Measurements from ENCODE around the gene ACOT8. TPM values are rescaled to one million over a fixed set of nuclear protein-coding genes. Genes with fewer than 3 reads are reported as not detected.

The ACOT8 gene
- total RNA-seq, 1 experiment from 2014 or later: 36.2 TPM

GRCh38 chr20:45841407-45842129, 15.6 kb downstream of the ACOT8 start:
- Mint-ChIP-seq H3K4me3 (ENCODE audit: unreplicated experiment) (no peak overlapping the region), H3K4me1 (ENCODE audit: low read depth, unreplicated experiment) (no peaks in the 10 kb centered on the region), H3K27ac (ENCODE audit: unreplicated experiment) (no peak overlapping the region), H3K36me3 (ENCODE audit: insufficient read depth, unreplicated experiment) (peaks cover 44% of the 10 kb centered on the region), H3K27me3 (ENCODE audit: insufficient read depth, unreplicated experiment) (no peaks in the 10 kb centered on the region), H3K9me3 (ENCODE audit: unreplicated experiment) (no peaks in the 10 kb centered on the region)
- Histone ChIP-seq H3K4me1 (no peaks in the 10 kb centered on the region), H3K4me3 (ENCODE audit: low read depth, low read length) (no peak overlapping the region), H3K9me3 (no peaks in the 10 kb centered on the region), H3K36me3 (ENCODE audit: control insufficient read depth, insufficient read depth, low read length) (peaks cover 7% of the 10 kb centered on the region; the same call in 1 of the 2 replicates), H3K27me3 (replicated peaks; ENCODE audit: control insufficient read depth, insufficient read depth, low read length) (no peaks in the 10 kb centered on the region)
- intact Hi-C loops (cut with micrococcal nuclease; ENCODE audit: unreplicated experiment): no loop called here
- TF ChIP-seq CTCF (IDR thresholded peaks at IDR 0.05; ENCODE audit: insufficient read depth in 1 of 2, low read depth in 1 of 2, low read length in 1 of 2, severe bottlenecking in 1 of 2, unreplicated experiment in 1 of 2): no peak
- CTCF ChIA-PET: interaction anchor here (0.9 kb wide), 1 partner anchor 128 kb away, joined by 5 read pairs; no protein-coding TSS in a partner anchor
- DNase-seq: no peak
- no TSS peak for BruUV-seq (replicated peaks)
- POLR2A ChIA-PET: interaction anchor here (0.6 kb wide), 2 partner anchors 15 to 77 kb away, joined by 3 to 4 read pairs; no protein-coding TSS in a partner anchor

GRCh38 chr20:45840700-45841198, 16.4 kb downstream of the ACOT8 start:
- CTCF ChIA-PET: no interaction called here

GRCh38 chr20:45836841-45837240, 20.4 kb downstream of the ACOT8 start:
- DNase-seq: no peak
- no peaks in the 10 kb centered on the region for H3K27me3 Mint-ChIP-seq (ENCODE audit: insufficient read depth, unreplicated experiment)
- ChIA-PET POLR2A (no interaction called here), CTCF (interaction anchor here (0.5 to 0.6 kb wide), 2 partner anchors 91 to 494 kb away, joined by 3 to 4 read pairs; no protein-coding TSS in a partner anchor)
- peaks cover 9% of the 10 kb centered on the region for H3K4me1 Mint-ChIP-seq (ENCODE audit: low read depth, unreplicated experiment)
- Histone ChIP-seq H3K4me1 (peaks cover 13% of the 10 kb centered on the region), H3K4me3 (ENCODE audit: low read depth, low read length) (no peak overlapping the region), H3K9me3 (no peaks in the 10 kb centered on the region), H3K27me3 (replicated peaks; ENCODE audit: control insufficient read depth, insufficient read depth, low read length) (no peaks in the 10 kb centered on the region), H3K36me3 (ENCODE audit: control insufficient read depth, insufficient read depth, low read length) (peaks cover 3% of the 10 kb centered on the region; the same call in 1 of the 2 replicates)
- no peak overlapping the region for H3K4me3 Mint-ChIP-seq (ENCODE audit: unreplicated experiment)
- BruUV-seq (replicated peaks): no TSS peak
- intact Hi-C loops (cut with micrococcal nuclease; ENCODE audit: unreplicated experiment): no loop called here
- peaks cover 13% of the 10 kb centered on the region for H3K36me3 Mint-ChIP-seq (ENCODE audit: insufficient read depth, unreplicated experiment)
- H3K27ac Mint-ChIP-seq (ENCODE audit: unreplicated experiment): no peak overlapping the region
- H3K9me3 Mint-ChIP-seq (ENCODE audit: unreplicated experiment): no peaks in the 10 kb centered on the region
- TF ChIP-seq CTCF (IDR thresholded peaks at IDR 0.05; ENCODE audit: insufficient read depth in 1 of 2, low read depth in 1 of 2, low read length in 1 of 2, severe bottlenecking in 1 of 2, unreplicated experiment in 1 of 2): no peak

More at GRCh38 chr20:45840700-45841198, 16.4 kb downstream of the ACOT8 start:
- Mint-ChIP-seq H3K9me3 (ENCODE audit: unreplicated experiment) (no peaks in the 10 kb centered on the region), H3K36me3 (ENCODE audit: insufficient read depth, unreplicated experiment) (peaks cover 42% of the 10 kb centered on the region), H3K27ac (ENCODE audit: unreplicated experiment) (no peak overlapping the region), H3K27me3 (ENCODE audit: insufficient read depth, unreplicated experiment) (no peaks in the 10 kb centered on the region), H3K4me1 (ENCODE audit: low read depth, unreplicated experiment) (no peaks in the 10 kb centered on the region), H3K4me3 (ENCODE audit: unreplicated experiment) (no peak overlapping the region)
- POLR2A ChIA-PET: interaction anchor here (0.6 kb wide), 1 partner anchor 16 kb away, joined by 3 read pairs; no protein-coding TSS in a partner anchor
- H3K4me3 ChIP-seq (ENCODE audit: low read depth, low read length): no peak overlapping the region
- peaks cover 7% of the 10 kb centered on the region; the same call in 1 of the 2 replicates for H3K36me3 ChIP-seq (ENCODE audit: control insufficient read depth, insufficient read depth, low read length)
- H3K4me1 ChIP-seq: no peaks in the 10 kb centered on the region
- no peaks in the 10 kb centered on the region for H3K9me3 ChIP-seq
- BruUV-seq (replicated peaks): no TSS peak
- no peak for TF ChIP-seq CTCF (IDR thresholded peaks at IDR 0.05; ENCODE audit: insufficient read depth in 1 of 2, low read depth in 1 of 2, low read length in 1 of 2, severe bottlenecking in 1 of 2, unreplicated experiment in 1 of 2)
- no peak for DNase-seq
- no peaks in the 10 kb centered on the region for H3K27me3 ChIP-seq (replicated peaks; ENCODE audit: control insufficient read depth, insufficient read depth, low read length)
- intact Hi-C loops (cut with micrococcal nuclease; ENCODE audit: unreplicated experiment): no loop called here
